ENCODE measurements around the gene CDH13. TPM values are rescaled to one million over a fixed set of nuclear protein-coding genes. Genes with fewer than 3 reads are reported as not detected.

CDH13 gene
- total RNA-seq, 1 donor from 2014 or later = 2.3 TPM

GRCh38 chr16:82991966-82992675 lies 365.4 kb downstream of the CDH13 start:
- TF ChIP-seq CTCF (IDR thresholded peaks at IDR 0.05; ENCODE audit: unreplicated experiment) = no peak
- Mint-ChIP-seq H3K36me3 (ENCODE audit: low read depth, unreplicated experiment) (no peaks in the 10 kb centered on the region), H3K4me1 (ENCODE audit: unreplicated experiment) (no peaks in the 10 kb centered on the region), H3K9me3 (ENCODE audit: unreplicated experiment) (no peaks in the 10 kb centered on the region), H3K4me3 (ENCODE audit: unreplicated experiment) (no peak overlapping the region), H3K27ac (ENCODE audit: unreplicated experiment) (no peak overlapping the region), H3K27me3 (ENCODE audit: unreplicated experiment) (no peaks in the 10 kb centered on the region)
- no peak for DNase-seq (ENCODE audit: low spot score)

- no peak for TF ChIP-seq CTCF (IDR thresholded peaks at IDR 0.05; ENCODE audit: unreplicated experiment)
- no peaks in the 10 kb centered on the region for H3K4me1 Mint-ChIP-seq (ENCODE audit: unreplicated experiment)
- DNase-seq (ENCODE audit: low spot score) = no peak
- no peak overlapping the region for H3K4me3 Mint-ChIP-seq (ENCODE audit: unreplicated experiment)
- no peaks in the 10 kb centered on the region for H3K27me3 Mint-ChIP-seq (ENCODE audit: unreplicated experiment)
- no peaks in the 10 kb centered on the region for H3K9me3 Mint-ChIP-seq (ENCODE audit: unreplicated experiment)
- no peaks in the 10 kb centered on the region for H3K36me3 Mint-ChIP-seq (ENCODE audit: low read depth, unreplicated experiment)
- no peak overlapping the region for H3K27ac Mint-ChIP-seq (ENCODE audit: unreplicated experiment)
Observed at GRCh38 chr16:82992786-82993185, 366.0 kb downstream of the CDH13 start.

- no peak overlapping the region for H3K4me3 Mint-ChIP-seq (ENCODE audit: unreplicated experiment)
- H3K36me3 Mint-ChIP-seq (ENCODE audit: low read depth, unreplicated experiment) = no peaks in the 10 kb centered on the region
- no peaks in the 10 kb centered on the region for H3K27me3 Mint-ChIP-seq (ENCODE audit: unreplicated experiment)
- TF ChIP-seq CTCF (IDR thresholded peaks at IDR 0.05; ENCODE audit: unreplicated experiment) = no peak
- no peak overlapping the region for H3K27ac Mint-ChIP-seq (ENCODE audit: unreplicated experiment)
- no peaks in the 10 kb centered on the region for H3K4me1 Mint-ChIP-seq (ENCODE audit: unreplicated experiment)
- no peak for DNase-seq (ENCODE audit: low spot score)
- no peaks in the 10 kb centered on the region for H3K9me3 Mint-ChIP-seq (ENCODE audit: unreplicated experiment)
Observed at GRCh38 chr16:82993415-82993814, 366.6 kb downstream of the CDH13 start.

GRCh38 chr16:82993926-82994325 lies 367.2 kb downstream of the CDH13 start:
- TF ChIP-seq CTCF (IDR thresholded peaks at IDR 0.05; ENCODE audit: unreplicated experiment) = no peak
- no peak for DNase-seq (ENCODE audit: low spot score)
- Mint-ChIP-seq H3K4me3 (ENCODE audit: unreplicated experiment) (no peak overlapping the region), H3K4me1 (ENCODE audit: unreplicated experiment) (no peaks in the 10 kb centered on the region), H3K36me3 (ENCODE audit: low read depth, unreplicated experiment) (no peaks in the 10 kb centered on the region), H3K27me3 (ENCODE audit: unreplicated experiment) (no peaks in the 10 kb centered on the region), H3K9me3 (ENCODE audit: unreplicated experiment) (no peaks in the 10 kb centered on the region), H3K27ac (ENCODE audit: unreplicated experiment) (no peak overlapping the region)

GRCh38 chr16:82995286-82995923 lies 368.6 kb downstream of the CDH13 start:
- Mint-ChIP-seq H3K4me3 (ENCODE audit: unreplicated experiment) (no peak overlapping the region), H3K27ac (ENCODE audit: unreplicated experiment) (no peak overlapping the region), H3K4me1 (ENCODE audit: unreplicated experiment) (no peaks in the 10 kb centered on the region), H3K9me3 (ENCODE audit: unreplicated experiment) (no peaks in the 10 kb centered on the region), H3K27me3 (ENCODE audit: unreplicated experiment) (no peaks in the 10 kb centered on the region), H3K36me3 (ENCODE audit: low read depth, unreplicated experiment) (no peaks in the 10 kb centered on the region)
- TF ChIP-seq CTCF (IDR thresholded peaks at IDR 0.05; ENCODE audit: unreplicated experiment) = no peak
- no peak for DNase-seq (ENCODE audit: low spot score)

All from endothelial cell (in vitro differentiated cells).